ENCODE data around the gene GABRG3. TPM values are rescaled to one million over a fixed set of nuclear protein-coding genes. Genes with fewer than 3 reads are reported as not detected.

Gene GABRG3
- total RNA-seq, 1 donor from 2014 or later = not detected

GRCh38 chr15:27461181-27461580 lies 490.2 kb downstream of the GABRG3 start:
- no peak overlapping the region for H3K27ac ChIP-seq
- H3K36me3 ChIP-seq = no peaks in the 10 kb centered on the region
- no peak for TF ChIP-seq CTCF (IDR thresholded peaks at IDR 0.05)
- ATAC-seq = no peak
- intact Hi-C loops (cut with DNase I) = no loop called here
- no peak overlapping the region for H3K4me3 ChIP-seq
- H3K27me3 ChIP-seq (ENCODE audit: low read depth) = no peaks in the 10 kb centered on the region
- no peaks in the 10 kb centered on the region for H3K4me1 ChIP-seq
- no peak for DNase-seq
- H3K9me3 ChIP-seq = peaks cover 3% of the 10 kb centered on the region

- no peak overlapping the region for H3K27ac ChIP-seq
- H3K9me3 ChIP-seq = peaks cover 3% of the 10 kb centered on the region
- H3K27me3 ChIP-seq (ENCODE audit: low read depth) = no peaks in the 10 kb centered on the region
- no peak for DNase-seq
- no peak for TF ChIP-seq CTCF (IDR thresholded peaks at IDR 0.05)
- H3K4me3 ChIP-seq = no peak overlapping the region
- ATAC-seq = no peak
- intact Hi-C loops (cut with DNase I) = no loop called here
- no peaks in the 10 kb centered on the region for H3K4me1 ChIP-seq
- no peaks in the 10 kb centered on the region for H3K36me3 ChIP-seq
These were observed 492.6 kb downstream of the GABRG3 start for GRCh38 chr15:27463525-27464088.

- no peaks in the 10 kb centered on the region for H3K4me1 ChIP-seq
- H3K4me3 ChIP-seq = no peak overlapping the region
- peaks cover 3% of the 10 kb centered on the region for H3K9me3 ChIP-seq
- ATAC-seq (no peak), DNase-seq (no peak)
- intact Hi-C loops (cut with DNase I) = no loop called here
- H3K36me3 ChIP-seq = no peaks in the 10 kb centered on the region
- H3K27me3 ChIP-seq (ENCODE audit: low read depth) = no peaks in the 10 kb centered on the region
- H3K27ac ChIP-seq = no peak overlapping the region
- TF ChIP-seq CTCF (IDR thresholded peaks at IDR 0.05) = no peak
These were observed 494.1 kb downstream of the GABRG3 start for GRCh38 chr15:27464941-27465612.

- Histone ChIP-seq H3K27ac (no peak overlapping the region), H3K36me3 (no peaks in the 10 kb centered on the region), H3K4me1 (no peaks in the 10 kb centered on the region), H3K4me3 (no peak overlapping the region), H3K27me3 (ENCODE audit: low read depth) (no peaks in the 10 kb centered on the region), H3K9me3 (peaks cover 3% of the 10 kb centered on the region)
- ATAC-seq (no peak), DNase-seq (no peak)
- no peak for TF ChIP-seq CTCF (IDR thresholded peaks at IDR 0.05)
- intact Hi-C loops (cut with DNase I) = no loop called here
These were observed 495.8 kb downstream of the GABRG3 start for GRCh38 chr15:27466758-27467157.

- intact Hi-C loops (cut with DNase I) = no loop called here
- Histone ChIP-seq H3K36me3 (no peaks in the 10 kb centered on the region), H3K4me3 (no peak overlapping the region), H3K27me3 (ENCODE audit: low read depth) (no peaks in the 10 kb centered on the region), H3K4me1 (no peaks in the 10 kb centered on the region), H3K27ac (no peak overlapping the region), H3K9me3 (no peaks in the 10 kb centered on the region)
- DNase-seq (no peak), ATAC-seq (no peak)
- no peak for TF ChIP-seq CTCF (IDR thresholded peaks at IDR 0.05)
These were observed 497.2 kb downstream of the GABRG3 start for GRCh38 chr15:27468151-27468591.
